ENCODE measurements around the gene TRIM2. TPM values are rescaled to one million over a fixed set of nuclear protein-coding genes. Genes with fewer than 3 reads are reported as not detected.
"Not testable (repeated sequence)": the region's sequence is repeated elsewhere in the genome, so short reads cannot be mapped to it uniquely, and the experiment has no call there.

Gene TRIM2
- polyA plus RNA-seq, 1 experiment = 31.3 TPM

DNA sequence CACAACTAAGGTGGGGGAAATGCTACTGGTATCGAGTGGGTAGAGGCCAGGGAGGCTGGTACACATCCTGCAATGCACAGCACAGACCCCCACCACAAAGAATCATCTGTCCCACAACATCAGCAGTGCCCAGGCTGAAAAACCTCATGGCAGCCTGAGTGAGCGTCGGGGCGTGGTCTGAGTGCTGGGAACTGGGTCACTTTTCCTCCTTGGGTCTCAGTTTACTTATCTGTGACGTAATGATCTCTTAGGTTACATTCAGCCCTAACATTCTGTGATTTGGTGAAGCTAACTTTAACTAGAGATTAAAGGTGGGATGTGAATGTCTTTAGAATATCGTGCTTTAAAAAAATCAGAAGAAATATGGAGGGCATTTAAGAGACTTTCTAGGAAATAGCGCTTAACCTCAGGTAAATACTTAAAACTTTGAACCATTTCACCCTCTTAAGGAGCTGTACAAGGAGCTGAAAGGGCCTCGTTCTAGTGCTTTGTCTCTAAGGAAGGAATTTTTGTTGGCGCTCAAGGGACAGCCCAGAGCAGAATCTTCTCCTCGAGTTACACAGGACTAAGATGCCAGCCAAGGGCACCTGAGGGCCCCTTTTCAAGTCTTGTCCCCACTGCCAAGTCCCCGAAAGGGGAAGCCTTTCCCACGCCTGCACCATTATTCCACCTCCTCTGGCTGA, 18.1 kb upstream of the TRIM2 start:
- ChIA-PET CTCF (interaction anchor here (1.6 kb wide), 1 partner anchor 18 kb away, joined by 3 read pairs; the partner anchor contains the start of gene TRIM2), POLR2A (no interaction called here)
- Histone ChIP-seq H3K9me3 (ENCODE audit: control insufficient read depth, insufficient read depth, low read length) (no peaks in the 10 kb centered on the region), H3K27ac (ENCODE audit: low read depth, low read length) (no peak overlapping the region), H3K4me3 (ENCODE audit: low read depth, low read length) (no peak overlapping the region), H3K27me3 (ENCODE audit: control insufficient read depth, insufficient read depth, low read length) (peaks cover 6% of the 10 kb centered on the region)
- no peak for DNase-seq (ENCODE audit: low read depth, low spot score)
- TF ChIP-seq, protein P1, sequence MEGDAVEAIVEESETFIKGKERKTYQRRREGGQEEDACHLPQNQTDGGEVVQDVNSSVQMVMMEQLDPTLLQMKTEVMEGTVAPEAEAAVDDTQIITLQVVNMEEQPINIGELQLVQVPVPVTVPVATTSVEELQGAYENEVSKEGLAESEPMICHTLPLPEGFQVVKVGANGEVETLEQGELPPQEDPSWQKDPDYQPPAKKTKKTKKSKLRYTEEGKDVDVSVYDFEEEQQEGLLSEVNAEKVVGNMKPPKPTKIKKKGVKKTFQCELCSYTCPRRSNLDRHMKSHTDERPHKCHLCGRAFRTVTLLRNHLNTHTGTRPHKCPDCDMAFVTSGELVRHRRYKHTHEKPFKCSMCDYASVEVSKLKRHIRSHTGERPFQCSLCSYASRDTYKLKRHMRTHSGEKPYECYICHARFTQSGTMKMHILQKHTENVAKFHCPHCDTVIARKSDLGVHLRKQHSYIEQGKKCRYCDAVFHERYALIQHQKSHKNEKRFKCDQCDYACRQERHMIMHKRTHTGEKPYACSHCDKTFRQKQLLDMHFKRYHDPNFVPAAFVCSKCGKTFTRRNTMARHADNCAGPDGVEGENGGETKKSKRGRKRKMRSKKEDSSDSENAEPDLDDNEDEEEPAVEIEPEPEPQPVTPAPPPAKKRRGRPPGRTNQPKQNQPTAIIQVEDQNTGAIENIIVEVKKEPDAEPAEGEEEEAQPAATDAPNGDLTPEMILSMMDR (IDR thresholded peaks at IDR 0.05; ENCODE audit: low read depth, low read length) = no peak

DNA sequence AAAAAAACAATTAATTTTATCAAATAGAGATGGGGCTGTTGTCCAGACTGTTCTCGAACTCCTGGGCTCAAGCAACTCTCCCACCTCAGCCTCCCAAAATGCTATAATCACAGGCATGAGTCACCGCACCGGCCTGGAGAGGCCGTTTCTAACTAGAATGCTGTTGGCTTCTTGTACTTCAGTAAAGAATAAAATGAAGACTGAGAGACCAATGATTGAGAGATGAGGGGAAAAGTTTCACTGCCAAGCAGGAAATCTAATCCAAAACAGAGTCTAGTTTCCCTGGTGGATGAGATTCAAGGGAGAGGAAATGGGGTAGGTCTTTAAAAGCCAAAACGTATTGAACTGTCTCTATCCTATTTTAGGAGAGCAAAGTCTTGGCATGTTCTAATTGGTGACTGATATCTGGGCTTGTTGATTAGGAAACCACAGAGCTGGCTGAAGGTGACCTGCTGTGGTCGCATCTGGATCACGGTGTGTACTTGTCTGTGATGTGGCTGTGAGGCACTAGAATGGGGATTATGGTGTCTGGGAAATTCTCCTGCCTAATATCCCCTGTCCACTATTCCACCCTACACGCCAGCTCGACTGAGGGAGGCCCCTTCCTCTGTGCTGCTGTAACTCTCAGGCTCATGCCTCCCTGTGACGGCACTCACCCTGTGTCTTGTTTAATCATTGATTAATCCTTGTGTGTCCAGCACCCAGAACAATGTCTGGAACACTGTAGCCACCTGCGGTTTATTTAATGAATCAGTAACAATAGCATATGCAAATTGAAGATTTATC, 15.0 kb upstream of the TRIM2 start:
- Histone ChIP-seq H3K27me3 (ENCODE audit: control insufficient read depth, insufficient read depth, low read length) (peaks cover 1% of the 10 kb centered on the region), H3K9me3 (ENCODE audit: control insufficient read depth, insufficient read depth, low read length) (no peaks in the 10 kb centered on the region), H3K27ac (ENCODE audit: low read depth, low read length) (no peak overlapping the region), H3K4me3 (ENCODE audit: low read depth, low read length) (no peak overlapping the region)
- POLR2A ChIA-PET = no interaction called here
- no peak for DNase-seq (ENCODE audit: low read depth, low spot score)
- TF ChIP-seq, protein P1 (IDR thresholded peaks at IDR 0.05; ENCODE audit: low read depth, low read length) = no peak
- CTCF ChIA-PET = no interaction called here

DNA sequence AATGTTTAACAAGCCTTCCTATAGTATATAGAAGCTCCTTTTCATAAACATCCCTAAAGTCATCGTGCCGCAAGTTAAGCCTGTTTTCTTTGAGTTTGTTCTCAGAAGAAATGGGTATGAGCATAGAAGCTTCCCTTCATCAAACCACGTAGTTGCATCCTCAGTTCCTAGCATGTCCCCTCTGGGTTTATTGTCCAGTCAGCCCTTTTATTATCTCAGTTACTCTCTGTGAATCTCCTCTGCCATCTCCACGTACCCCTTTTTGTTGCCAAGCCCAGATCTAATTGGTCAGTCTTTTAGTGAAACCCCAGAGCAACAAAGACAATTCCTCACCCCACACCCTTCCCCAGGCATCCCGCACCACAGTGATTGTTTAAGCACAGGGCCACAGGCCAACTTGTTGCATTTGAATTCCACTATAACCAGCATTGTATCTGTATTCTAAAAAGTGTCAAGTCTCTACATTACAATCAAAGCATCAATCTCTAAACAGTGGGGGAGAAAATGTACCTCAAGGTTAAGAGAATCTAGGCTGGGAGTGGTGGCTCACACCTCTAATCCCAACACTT, 12.4 kb upstream of the TRIM2 start:
- ChIA-PET POLR2A (no interaction called here), CTCF (interaction anchor here (0.7 kb wide), 1 partner anchor 64 kb away, joined by 4 read pairs; no protein-coding TSS in a partner anchor)
- Histone ChIP-seq H3K4me3 (ENCODE audit: low read depth, low read length) (no peak overlapping the region), H3K27me3 (ENCODE audit: control insufficient read depth, insufficient read depth, low read length) (no peaks in the 10 kb centered on the region), H3K27ac (ENCODE audit: low read depth, low read length) (no peak overlapping the region), H3K9me3 (ENCODE audit: control insufficient read depth, insufficient read depth, low read length) (no peaks in the 10 kb centered on the region)
- no peak for DNase-seq (ENCODE audit: low read depth, low spot score)
- TF ChIP-seq, protein P1 (IDR thresholded peaks at IDR 0.05; ENCODE audit: low read depth, low read length) = no peak

DNA sequence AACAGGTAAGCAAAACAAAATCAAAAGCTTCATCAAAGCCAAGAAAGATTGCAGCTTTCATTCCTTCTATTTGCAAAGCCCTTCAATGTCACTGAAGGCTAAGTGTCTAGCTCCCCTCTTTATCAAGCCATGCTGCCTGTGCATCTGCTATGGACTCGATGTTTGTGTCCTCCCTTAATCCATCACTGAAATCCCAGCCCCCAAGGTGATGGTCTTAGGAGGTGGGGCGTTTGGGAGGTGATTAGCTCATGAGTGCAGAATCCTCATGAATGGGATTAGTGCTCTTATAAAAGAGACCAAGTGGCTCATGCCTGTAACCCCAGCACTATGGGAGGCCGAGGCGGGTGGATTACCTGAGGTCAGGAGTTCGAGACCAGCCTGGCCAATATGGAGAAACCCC, 6.9 kb upstream of the TRIM2 start:
- no peaks in the 10 kb centered on the region for H3K9me3 ChIP-seq (ENCODE audit: control insufficient read depth, insufficient read depth, low read length)
- CTCF ChIA-PET = interaction anchor here (0.7 to 2.2 kb wide), 2 partner anchors 10 to 43 kb away, joined by 4 to 8 read pairs; no protein-coding TSS in a partner anchor
- DNase-seq (ENCODE audit: low read depth, low spot score) = no peak
- no peaks in the 10 kb centered on the region for H3K27me3 ChIP-seq (ENCODE audit: control insufficient read depth, insufficient read depth, low read length)
- H3K4me3 ChIP-seq (ENCODE audit: low read depth, low read length) = no peak overlapping the region
- POLR2A ChIA-PET = no interaction called here
- no peak overlapping the region for H3K27ac ChIP-seq (ENCODE audit: low read depth, low read length)
- TF ChIP-seq, protein P1 (IDR thresholded peaks at IDR 0.05; ENCODE audit: low read depth, low read length) = no peak

DNA sequence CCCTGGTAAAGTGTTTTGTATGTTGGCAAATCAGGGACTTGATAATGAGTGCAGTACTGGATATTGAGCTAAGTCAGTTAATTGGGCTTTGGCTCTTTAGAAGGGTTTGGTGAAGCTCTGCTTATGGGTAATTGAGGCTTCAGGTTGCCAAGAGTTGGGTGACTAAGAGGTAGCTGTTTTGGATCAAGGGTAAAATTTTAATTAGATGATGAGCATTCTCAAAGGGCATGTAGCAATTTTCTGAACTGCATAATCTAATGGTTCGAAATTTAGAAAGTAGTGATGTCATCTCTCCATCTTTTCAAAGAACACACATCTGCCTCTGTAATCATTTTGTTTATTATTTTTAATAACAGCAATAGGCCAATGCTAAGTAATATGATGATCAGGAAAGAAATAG, 5.5 kb upstream of the TRIM2 start:
- TF ChIP-seq, protein P1 (IDR thresholded peaks at IDR 0.05; ENCODE audit: low read depth, low read length) = no peak
- DNase-seq (ENCODE audit: low read depth, low spot score) = no peak
- no peaks in the 10 kb centered on the region for H3K9me3 ChIP-seq (ENCODE audit: control insufficient read depth, insufficient read depth, low read length)
- H3K27me3 ChIP-seq (ENCODE audit: control insufficient read depth, insufficient read depth, low read length) = no peaks in the 10 kb centered on the region
- ChIA-PET POLR2A (no interaction called here), CTCF (interaction anchor here (1.0 kb wide), 1 partner anchor 145 kb away, joined by 4 read pairs; no protein-coding TSS in a partner anchor)
- no peak overlapping the region for H3K4me3 ChIP-seq (ENCODE audit: low read depth, low read length)
- no peak overlapping the region for H3K27ac ChIP-seq (ENCODE audit: low read depth, low read length)

DNA sequence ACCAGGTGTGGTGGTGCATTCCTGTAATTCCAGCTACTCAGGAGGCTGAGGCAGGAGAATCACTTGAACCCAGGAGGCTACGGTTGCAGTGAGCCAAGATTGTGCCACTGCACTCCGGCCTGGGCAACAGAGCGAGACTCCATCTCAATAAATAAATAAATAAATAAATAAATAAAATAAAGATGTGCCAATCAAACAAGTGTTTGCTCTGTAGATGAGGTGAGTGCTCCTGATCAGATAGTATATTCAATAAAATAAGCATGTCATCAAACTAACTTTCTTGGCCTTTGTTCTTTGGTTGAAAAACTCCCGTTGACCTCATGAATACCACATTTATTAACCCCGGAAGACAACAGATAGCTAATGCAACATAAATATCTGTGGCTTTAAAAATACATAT, 497 bp upstream of the TRIM2 start:
- not testable (repeated sequence) for H3K9me3 ChIP-seq (ENCODE audit: control insufficient read depth, insufficient read depth, low read length); H3K4me3 ChIP-seq (ENCODE audit: low read depth, low read length); H3K27me3 ChIP-seq (ENCODE audit: control insufficient read depth, insufficient read depth, low read length); DNase-seq (ENCODE audit: low read depth, low spot score); H3K27ac ChIP-seq (ENCODE audit: low read depth, low read length)
- ChIA-PET CTCF (interaction anchor here (1.2 kb wide), 1 partner anchor 18 kb away, joined by 3 read pairs; no protein-coding TSS in a partner anchor), POLR2A (interaction anchor here (1.1 to 1.5 kb wide), 2 partner anchors 19 to 24 kb away, joined by 3 to 4 read pairs; no protein-coding TSS in a partner anchor)

Measured in AG04450 (cell line).